Measurements from ENCODE around the gene CFAP43.

DNA sequence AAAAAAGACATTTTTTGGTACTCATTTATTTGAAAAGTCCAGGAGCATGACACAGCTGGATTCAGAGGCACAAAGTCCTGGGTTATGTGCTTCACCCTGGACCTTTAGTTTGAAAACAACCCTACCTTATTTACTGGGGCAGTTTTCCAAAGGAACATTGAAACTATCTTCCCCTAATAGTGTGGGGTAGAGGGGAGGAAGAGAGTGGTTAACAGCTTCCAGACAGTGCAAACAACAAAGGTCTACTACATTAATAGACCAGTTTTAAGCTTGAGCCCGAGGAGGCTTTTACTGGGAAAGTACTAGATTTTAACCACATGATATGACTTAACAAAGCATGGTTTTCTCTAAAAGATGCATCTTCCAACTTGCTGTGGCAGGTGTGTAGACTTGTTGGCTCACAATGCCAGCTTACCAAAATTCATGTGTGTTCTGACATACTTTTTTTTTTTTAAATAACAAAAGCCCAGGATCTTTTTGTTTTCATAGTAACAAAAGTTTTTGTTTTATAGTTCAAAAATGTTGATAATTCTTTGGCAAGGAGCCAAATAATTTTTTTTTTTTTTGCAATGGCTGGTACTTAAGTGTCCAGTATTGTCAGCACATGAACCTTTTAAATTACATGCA, 24.3 kb upstream of the CFAP43 start:
- TF ChIP-seq POLR2A (IDR thresholded peaks at IDR 0.05; ENCODE audit: low read depth, low read length) = no peak
- no peak for TF ChIP-seq TAF1 (IDR thresholded peaks at IDR 0.05; ENCODE audit: low read depth, low read length)
- no peak for TF ChIP-seq POLR2AphosphoS5 (IDR thresholded peaks at IDR 0.05; ENCODE audit: low read depth, low read length)
- TF ChIP-seq SPI1 (IDR thresholded peaks at IDR 0.05; ENCODE audit: low read depth, low read length) = no peak
